H4 (cell line): Measurements from ENCODE around the gene MAN1C1. TPM values are rescaled to one million over a fixed set of nuclear protein-coding genes. Genes with fewer than 3 reads are reported as not detected.
"Not testable (repeated sequence)": the region's sequence is repeated elsewhere in the genome, so short reads cannot be mapped to it uniquely, and the experiment has no call there.

Source experiments
- DNase-seq: peaks from one replicate; pipeline ENCODE4 v3.0.0-alpha.2; 2015; ENCODE audit warnings: low spot score
- total RNA-seq: library from RNA; depleted of rRNA; stranded (reverse); fragments of >200 nt; shearing (Covaris generic); gene quantifications from 2 replicates; pipeline ENCODE4 v1.2.3, GENCODE V29; 2014

Gene MAN1C1
- total RNA-seq, 1 experiment from 2014 or later = 0.95 TPM

GRCh38 chr1:25714372-25714931 lies 97.9 kb downstream of the MAN1C1 start:
- no peak for DNase-seq

GRCh38 chr1:25715888-25716287 lies 99.3 kb downstream of the MAN1C1 start:
- peak; percentile 27 for DNase-seq

- DNase-seq = no peak
These were observed 99.7 kb downstream of the MAN1C1 start for GRCh38 chr1:25716320-25716719.

- DNase-seq = no peak
These were observed 102.1 kb downstream of the MAN1C1 start for GRCh38 chr1:25718732-25719131.

GRCh38 chr1:25720624-25721023 lies 104.0 kb downstream of the MAN1C1 start:
- DNase-seq = no peak

GRCh38 chr1:25723250-25723880 lies 106.8 kb downstream of the MAN1C1 start:
- DNase-seq = no peak

- no peak for DNase-seq
These were observed 107.6 kb downstream of the MAN1C1 start for GRCh38 chr1:25724201-25724600.

- DNase-seq = no peak
These were observed 108.4 kb downstream of the MAN1C1 start for GRCh38 chr1:25724966-25725365.

GRCh38 chr1:25725482-25725881 lies 108.9 kb downstream of the MAN1C1 start:
- no peak for DNase-seq

GRCh38 chr1:25727088-25727487 lies 110.5 kb downstream of the MAN1C1 start:
- no peak for DNase-seq

GRCh38 chr1:25727635-25728286 lies 111.2 kb downstream of the MAN1C1 start:
- DNase-seq = no peak

GRCh38 chr1:25728301-25728935 lies 111.8 kb downstream of the MAN1C1 start:
- no peak for DNase-seq

GRCh38 chr1:25729045-25729444 lies 112.5 kb downstream of the MAN1C1 start:
- DNase-seq = no peak

- DNase-seq = no peak
These were observed 113.4 kb downstream of the MAN1C1 start for GRCh38 chr1:25729790-25730644.

- no peak for DNase-seq
These were observed 114.6 kb downstream of the MAN1C1 start for GRCh38 chr1:25731148-25731547.

GRCh38 chr1:25731626-25732370 lies 115.2 kb downstream of the MAN1C1 start:
- DNase-seq = no peak

- no peak for DNase-seq
These were observed 116.2 kb downstream of the MAN1C1 start for GRCh38 chr1:25732821-25733220.

GRCh38 chr1:25733271-25733670 lies 116.7 kb downstream of the MAN1C1 start:
- no peak for DNase-seq

GRCh38 chr1:25734991-25735390 lies 118.4 kb downstream of the MAN1C1 start:
- not testable (repeated sequence) for DNase-seq

- DNase-seq = no peak
These were observed 119.5 kb downstream of the MAN1C1 start for GRCh38 chr1:25735956-25736529.

- DNase-seq = no peak
These were observed 120.5 kb downstream of the MAN1C1 start for GRCh38 chr1:25737130-25737529.
